Stromal cell of bone marrow (primary cell): ENCODE results near the gene CBARP.
"Not testable (repeated sequence)": the region's sequence is repeated elsewhere in the genome, so short reads cannot be mapped to it uniquely, and the experiment has no call there.

ENCODE experiments used
- DNase-seq: peaks from one replicate; pipeline ENCODE4 v3.0.0-alpha.2; 2012; ENCODE audit warnings: low read depth

Gene CBARP

DNA sequence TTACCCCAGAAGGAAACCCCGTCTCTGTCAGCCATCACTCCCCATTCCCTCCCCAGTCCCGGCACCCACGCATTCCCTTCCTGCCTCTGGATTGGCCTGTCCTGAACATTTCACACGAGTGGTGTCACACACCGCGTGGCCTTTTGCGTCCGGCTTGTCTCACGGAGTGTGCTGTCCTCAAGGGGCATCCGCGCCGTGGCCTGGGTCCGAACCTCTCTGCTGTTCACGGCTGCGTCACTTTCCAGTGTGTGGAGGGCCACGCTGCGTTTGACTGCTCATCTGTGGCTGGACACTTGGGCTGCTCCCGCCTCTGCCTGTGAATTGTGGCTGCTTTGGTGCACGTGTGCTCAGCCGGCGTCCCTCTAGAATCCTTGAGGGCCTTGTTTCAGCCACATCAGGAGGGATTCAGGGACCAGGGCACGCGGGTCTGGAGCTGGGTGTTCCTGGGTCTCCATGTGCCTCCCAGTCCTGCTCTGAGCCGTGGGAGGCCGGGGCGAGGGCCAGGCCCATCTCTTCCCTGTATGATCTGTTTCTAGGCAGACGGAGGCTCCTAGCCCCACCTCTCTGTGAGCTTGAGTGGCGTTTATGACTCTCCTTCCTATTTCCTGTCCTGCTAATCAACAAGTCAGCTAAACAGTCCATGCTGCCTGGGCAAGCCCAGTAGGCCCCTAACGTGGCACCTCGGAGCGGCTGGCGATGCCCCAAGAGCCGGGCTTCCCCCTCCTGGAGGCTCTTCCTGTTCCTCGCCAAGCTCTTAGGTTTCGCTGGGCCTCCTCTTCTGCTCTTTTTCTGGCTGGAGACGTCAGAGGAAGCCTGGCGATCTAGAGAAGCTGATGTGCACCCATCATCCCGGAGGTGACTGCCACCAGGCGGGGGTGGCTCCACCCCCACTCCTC is 24.2 kb downstream of the CBARP start:
- peak; percentile 74 for DNase-seq

DNA sequence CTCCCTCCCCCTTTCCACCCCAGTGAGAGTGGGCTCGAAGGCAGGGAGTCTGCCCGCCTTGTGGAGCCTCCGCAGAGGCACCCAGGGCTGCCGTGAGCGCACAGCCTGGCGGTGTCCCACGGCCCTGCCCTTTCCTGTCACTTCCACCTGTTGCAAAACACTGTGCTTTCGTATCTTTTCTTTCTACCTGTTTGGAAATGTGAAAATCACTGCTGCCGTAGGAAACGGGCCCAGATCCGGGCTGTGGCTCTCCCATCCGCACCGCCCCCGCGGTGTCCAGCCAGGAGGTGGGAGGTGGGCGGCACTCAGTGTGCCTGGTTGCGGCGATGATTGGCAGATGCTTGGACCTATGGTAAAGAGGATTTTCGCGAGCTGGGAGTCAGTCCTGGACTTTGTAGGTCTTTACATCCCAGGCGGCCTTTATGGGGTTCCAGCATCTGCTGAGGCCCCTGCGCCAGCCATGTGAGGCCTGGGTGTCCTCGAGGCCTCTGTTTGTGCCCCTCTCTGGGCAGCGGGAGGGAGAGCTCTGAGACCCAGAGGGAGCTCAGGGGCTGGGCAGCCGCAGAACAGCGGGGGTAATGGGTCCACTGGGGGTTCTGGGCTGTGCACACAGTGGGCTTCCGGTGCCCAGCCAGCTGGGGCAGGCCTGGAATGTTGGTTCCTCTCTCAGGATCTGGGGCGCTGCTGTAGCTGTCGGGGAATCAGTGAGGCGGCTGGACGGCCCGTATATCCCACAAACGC is 26.1 kb downstream of the CBARP start:
- no peak for DNase-seq

DNA sequence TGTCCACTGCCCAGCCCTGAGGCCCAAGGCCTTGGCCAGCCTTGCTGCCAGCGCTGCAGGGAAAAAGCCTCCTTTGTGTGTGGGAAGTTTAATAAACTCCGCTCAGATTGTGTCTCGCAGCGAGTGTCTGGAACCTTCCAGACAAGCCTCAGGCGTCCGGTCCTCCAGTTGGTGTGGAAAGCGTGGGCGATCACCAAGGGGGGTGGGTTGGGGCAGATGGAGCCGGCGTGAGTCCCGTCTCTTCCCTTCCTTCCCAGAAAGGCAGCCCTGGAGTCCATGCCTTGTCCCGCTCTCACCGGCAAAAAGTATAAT is 27.6 kb downstream of the CBARP start:
- no peak for DNase-seq

DNA sequence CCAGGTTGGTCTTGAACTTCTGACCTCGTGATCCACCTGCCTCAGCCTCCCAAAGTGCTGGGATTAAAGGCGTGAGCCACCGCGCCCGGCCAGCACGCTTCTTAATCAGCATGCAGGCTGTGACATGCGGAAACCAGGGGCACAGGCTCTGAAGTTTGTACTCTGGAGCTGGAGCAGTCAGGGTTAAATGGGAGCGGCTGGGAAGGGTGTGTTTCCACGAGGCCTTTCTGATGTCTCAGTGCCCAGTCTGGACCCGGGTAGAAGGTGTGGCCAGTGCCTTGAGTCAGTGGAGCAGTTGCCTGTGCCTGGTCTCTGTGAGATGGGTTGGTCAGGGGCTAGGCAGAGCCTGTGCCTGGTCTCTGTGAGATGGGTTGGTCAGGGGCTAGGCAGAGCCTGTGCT is 29.0 kb downstream of the CBARP start:
- DNase-seq, result not testable (repeated sequence)

DNA sequence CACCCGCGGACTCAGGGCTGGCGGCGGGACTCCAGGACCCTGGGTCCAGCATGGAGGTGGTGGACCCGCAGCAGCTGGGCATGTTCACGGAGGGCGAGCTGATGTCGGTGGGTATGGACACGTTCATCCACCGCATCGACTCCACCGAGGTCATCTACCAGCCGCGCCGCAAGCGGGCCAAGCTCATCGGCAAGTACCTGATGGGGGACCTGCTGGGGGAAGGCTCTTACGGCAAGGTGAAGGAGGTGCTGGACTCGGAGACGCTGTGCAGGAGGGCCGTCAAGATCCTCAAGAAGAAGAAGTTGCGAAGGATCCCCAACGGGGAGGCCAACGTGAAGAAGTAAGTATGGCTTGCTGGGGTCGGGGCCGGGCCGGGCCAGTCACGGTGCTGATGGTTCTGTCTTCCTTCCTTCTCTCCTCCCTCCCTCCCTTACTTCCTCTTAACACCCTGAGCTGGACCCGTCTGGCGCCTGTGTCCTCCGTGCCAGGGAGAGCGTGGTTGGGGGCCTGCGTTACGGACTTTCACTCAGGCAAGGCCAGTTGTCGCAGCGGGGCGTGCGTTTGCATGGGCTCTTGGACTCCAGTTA is 30.8 kb downstream of the CBARP start:
- DNase-seq, result no peak

DNA sequence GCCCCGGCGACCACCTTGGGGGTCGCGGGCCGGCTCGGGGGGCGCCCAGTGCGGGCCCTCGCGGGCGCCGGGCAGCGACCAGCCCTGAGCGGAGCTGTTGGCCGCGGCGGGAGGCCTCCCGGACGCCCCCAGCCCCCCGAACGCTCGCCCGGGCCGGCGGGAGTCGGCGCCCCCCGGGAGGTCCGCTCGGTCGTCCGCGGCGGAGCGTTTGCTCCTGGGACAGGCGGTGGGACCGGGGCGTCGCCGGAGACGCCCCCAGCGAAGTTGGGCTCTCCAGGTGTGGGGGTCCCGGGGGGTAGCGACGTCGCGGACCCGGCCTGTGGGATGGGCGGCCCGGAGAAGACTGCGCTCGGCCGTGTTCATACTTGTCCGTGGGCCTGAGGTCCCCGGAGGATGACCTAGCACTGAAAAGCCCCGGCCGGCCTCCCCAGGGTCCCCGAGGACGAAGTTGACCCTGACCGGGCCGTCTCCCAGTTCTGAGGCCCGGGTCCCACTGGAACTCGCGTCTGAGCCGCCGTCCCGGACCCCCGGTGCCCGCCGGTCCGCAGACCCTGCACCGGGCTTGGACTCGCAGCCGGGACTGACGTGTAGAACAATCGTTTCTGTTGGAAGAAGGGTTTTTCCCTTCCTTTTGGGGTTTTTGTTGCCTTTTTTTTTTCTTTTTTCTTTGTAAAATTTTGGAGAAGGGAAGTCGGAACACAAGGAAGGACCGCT is 31.5 kb downstream of the CBARP start:
- DNase-seq, result no peak

DNA sequence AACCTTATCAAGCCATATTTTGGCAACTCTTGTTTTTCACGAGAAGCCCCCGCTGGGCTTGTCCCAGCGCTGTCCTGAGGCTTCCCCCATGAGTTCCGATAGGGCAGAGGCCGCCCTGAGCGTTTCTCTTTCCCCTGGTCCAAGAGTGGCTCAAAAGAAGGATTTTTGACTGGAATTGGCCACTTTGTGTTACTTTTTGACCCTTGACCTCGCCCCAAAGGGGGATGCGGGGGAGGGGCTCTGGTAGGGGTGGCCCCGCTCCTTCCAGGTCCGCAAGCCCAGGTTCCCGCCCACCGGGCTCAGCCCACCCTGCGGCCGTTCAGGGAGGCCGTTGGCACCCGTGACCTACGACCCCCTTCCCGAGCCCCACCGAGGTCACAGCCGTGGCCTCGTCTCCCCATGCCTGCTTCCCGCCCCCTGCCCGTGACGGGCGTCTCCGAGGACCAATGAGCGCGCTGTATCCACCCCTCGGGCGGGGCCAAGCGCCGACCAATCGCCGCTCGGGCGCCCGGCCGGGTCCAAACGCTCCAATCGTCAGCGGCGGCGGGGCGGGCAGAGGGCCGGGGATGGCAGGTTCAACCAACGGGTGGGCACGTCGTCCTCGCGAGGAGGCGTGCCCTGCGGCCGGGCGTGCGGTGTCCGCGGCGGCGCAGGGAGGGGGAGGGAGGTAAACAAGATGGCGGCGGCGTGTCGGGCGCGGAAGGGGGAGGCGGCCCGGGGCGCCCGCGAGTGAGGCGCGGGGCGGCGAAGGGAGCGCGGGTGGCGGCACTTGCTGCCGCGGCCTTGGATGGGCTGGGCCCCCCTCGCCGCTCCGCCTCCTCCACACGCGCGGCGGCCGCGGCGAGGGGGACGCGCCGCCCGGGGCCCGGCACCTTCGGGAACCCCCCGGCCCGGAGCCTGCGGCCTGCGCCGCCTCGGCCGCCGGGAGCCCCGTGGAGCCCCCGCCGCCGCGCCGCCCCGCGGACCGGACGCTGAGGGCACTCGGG is 32.4 kb downstream of the CBARP start, which contains the start of gene STK11:
Gene STK11, plus strand, starts transcription at position 665 of the 986 bp plus-strand sequence. CDS start 1,136 bp downstream, outside the sequence.
- DNase-seq, result peak; percentile 96

DNA sequence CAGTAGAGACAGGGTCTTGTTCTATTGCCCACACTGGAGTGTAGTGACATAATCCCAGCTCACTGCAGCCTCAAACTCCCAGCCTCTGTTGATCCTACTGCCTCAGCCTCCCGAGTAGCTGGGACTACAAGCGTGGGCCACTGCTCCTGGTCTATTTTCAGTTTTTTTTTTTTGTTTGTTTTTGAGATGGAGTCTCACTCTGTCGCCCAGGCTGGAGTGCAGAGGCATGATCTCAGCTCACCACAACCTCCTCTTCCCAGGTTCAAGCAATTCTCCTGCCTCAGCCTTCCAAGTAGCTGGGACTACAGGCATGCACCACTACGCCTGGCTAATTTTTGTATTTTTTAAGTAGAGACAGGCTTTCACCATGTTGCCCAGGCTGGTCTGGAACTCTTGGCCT is 37.2 kb downstream of the CBARP start:
- DNase-seq, result not testable (repeated sequence)

DNA sequence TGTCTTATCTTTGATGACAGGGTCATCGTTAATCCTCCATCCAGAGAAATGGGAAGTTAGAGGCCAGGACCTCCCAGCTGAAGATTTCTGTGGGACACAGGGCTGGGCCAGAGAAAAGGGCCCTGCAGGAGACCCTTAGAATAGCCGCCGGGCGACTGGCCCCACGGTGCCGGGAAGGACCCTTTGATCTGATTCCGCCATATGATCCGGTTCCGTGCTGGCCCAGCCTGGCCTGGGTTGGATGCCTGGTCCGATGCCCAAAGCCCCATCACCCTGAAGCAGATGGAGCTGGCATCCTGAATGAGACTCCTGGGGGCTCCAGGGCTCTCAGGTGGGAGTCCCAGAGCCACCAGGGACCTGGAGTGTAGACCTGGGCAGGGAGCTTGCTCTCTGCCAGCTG is 38.3 kb downstream of the CBARP start:
- no peak for DNase-seq

DNA sequence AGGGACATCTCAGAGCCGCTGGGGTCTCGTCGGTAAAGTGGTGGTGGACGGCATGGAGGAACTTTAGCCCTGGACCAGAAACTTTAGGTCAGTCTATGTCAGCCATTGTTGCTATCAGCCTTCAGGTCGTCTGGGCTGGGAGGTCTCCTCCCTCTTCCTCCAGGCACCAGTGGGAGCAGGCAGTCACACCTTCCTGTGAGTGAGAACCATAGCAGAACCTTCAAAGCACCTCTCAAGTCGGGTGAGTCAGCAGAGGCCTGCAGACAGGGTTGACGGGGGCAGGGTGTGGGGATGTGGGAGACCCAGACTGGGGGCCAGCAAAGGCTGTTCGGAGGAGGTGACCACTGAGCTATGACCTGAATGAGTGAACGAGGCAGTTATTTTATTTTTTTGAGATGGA is 48.4 kb downstream of the CBARP start:
- DNase-seq, result no peak

DNA sequence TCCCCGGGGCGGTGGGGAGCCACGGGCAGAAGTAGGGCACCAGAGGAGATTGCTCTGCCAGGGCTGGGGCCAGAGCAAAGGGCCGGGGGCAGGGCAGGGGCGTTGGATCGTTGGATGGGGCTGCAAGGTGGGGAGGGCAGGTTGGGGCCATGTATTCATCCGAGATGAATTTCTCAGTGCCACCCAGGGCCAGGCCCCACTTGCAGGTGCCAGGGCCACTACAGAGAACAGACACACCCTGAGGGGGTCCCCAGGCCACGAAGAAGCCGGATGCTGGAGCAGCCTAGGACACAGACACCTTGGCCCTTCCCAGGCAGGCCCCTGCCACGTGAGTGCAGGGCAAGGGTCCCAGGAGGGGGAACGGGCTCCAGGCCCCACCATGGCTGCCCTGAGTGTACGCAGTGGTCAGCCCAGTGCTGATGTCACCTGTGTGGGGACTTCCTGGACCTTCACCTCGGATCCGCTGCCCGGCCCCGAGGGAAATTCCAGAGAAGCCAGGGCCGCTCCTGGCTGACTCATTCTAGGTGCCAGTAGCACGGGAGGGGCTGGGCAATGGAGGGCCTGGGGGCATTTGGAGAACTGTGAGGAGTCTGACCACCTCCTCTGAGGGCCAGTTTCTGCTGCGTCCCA is 54.1 kb downstream of the CBARP start:
- DNase-seq, result no peak

DNA sequence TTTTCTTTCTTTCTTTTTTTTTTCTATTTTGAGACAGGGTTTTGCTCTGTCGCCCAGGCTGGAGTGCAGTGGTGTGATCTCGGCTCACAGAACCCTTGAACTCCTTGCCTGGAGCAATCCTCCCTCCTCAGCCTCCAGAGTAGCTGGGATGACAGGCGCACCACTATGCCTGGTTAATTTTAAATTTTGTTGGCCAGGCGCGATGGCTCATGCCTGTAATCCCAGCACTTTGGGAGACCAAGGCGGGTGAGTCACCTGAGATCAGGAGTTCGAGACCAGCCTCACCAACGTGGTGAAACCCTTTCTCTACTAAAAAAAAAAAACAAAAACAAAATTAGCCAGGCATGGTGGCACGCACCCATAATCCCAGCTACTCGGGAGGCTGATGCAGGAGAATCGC is 55.1 kb downstream of the CBARP start:
- no peak for DNase-seq

DNA sequence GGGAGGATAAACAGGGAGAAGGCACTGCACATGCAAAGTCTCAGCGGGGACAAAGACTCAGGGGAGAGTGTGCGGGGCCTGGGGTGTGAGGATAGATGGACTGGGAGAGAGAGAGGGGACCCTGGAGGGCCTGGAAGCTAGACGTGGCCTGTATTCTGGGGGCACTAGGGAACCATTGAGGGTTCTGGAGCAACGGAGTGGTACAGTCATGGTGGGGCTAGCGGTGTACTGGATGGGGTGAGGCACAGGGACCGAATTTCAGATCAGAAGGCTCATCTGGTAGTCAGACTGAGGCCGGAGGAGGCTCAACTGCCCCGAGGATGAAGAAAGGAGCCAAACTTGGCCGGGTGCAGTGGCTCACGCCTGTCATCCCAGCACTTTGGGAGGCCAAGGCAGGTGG is 55.7 kb downstream of the CBARP start:
- DNase-seq, result no peak

DNA sequence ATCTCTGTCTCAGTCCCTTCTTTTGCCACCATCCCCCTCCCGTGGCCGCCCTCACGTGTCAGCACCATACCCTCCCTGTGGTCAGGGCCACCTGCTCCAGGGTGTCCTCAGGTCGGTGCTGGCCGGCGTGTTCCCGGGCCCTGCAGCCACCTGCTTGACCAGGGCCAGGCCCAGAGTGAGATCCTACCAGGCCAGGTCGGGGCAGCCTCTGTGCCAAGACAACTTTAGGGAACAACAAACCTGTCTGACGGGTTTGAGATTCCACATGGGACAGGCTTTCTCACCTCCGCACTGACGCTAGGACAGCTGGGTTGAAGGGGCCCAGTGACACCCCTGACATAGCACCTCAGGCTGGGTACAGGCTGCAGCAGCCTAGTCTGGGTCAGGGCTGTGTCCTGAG is 56.2 kb downstream of the CBARP start:
- DNase-seq, result no peak
